ENCODE results near the gene SH3GL1.

The SH3GL1 gene

DNA sequence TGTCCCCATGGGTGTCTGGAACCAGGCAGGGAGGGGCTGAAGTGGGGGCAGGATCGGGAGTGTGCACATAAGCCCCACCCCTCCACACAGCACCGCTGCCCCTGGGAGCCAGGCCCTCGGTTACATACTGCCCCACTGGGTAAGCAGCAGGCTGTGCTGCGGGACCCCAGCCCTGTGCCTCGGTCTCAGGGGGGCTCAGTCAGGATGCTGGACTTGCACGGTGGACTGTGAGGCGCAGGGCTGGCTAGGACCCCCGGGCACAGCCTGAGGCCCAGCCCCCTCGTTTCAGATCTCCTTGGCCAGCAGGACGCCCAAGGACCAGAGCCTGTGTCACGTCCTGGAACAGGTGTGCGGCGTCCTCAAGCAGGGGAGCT, 40.7 kb downstream of the SH3GL1 start:
- no peak overlapping the region for H3K4me3 ChIP-seq (ENCODE audit: low read depth, low read length)
- TF ChIP-seq, protein P1, sequence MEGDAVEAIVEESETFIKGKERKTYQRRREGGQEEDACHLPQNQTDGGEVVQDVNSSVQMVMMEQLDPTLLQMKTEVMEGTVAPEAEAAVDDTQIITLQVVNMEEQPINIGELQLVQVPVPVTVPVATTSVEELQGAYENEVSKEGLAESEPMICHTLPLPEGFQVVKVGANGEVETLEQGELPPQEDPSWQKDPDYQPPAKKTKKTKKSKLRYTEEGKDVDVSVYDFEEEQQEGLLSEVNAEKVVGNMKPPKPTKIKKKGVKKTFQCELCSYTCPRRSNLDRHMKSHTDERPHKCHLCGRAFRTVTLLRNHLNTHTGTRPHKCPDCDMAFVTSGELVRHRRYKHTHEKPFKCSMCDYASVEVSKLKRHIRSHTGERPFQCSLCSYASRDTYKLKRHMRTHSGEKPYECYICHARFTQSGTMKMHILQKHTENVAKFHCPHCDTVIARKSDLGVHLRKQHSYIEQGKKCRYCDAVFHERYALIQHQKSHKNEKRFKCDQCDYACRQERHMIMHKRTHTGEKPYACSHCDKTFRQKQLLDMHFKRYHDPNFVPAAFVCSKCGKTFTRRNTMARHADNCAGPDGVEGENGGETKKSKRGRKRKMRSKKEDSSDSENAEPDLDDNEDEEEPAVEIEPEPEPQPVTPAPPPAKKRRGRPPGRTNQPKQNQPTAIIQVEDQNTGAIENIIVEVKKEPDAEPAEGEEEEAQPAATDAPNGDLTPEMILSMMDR (IDR thresholded peaks at IDR 0.05; ENCODE audit: insufficient read depth, low read depth, low read length, missing control alignments), result no peak

DNA sequence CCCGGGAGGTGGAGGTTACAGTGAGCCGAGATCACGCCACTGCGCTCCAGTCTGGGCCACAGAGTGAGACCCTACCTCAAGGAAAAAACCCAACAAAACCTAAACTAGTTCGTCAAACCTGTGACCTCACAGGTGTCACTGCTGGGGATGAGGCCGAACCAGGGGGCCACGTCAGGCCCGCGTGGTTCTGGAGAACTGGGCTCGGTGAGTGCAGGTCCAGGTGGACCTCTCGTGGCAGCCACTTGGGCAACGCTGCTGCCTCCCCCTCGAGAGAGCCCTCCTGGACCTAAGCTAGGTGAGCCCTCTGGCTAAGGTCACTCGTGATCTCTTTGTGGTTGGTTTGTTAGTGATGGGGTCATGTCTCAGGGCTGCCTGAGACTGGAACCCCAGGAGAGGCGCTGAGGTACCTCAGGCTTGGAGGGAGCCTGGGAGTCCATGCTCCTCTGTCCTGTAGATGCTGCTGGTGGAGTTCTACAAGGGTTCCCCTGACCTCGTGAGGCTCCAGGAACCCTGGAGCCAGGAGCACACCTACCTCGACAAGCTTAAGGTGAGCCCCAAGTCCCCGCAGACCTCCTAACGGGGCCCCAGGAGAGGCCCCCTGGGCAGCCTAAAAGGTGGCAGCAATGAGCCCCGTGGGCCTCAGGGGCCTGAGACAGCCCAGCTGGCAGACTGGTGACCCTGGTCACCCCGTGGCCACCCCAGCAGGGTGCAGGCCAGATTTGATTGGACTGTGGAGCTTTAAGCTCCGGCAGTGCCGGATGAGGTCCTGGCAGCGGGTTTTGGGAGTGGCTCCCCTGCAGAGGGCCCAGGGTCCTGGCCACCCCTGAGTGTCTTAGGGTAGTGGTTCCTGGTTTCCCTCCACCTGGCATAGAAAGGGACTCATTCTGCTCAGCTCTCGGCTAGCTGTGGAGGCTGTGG, 41.4 kb downstream of the SH3GL1 start:
- TF ChIP-seq, protein P1 (IDR thresholded peaks at IDR 0.05; ENCODE audit: insufficient read depth, low read depth, low read length, missing control alignments), result no peak
- no peak for DNase-seq (ENCODE audit: low read depth)
- no peak overlapping the region for H3K4me3 ChIP-seq (ENCODE audit: low read depth, low read length)

More for the DNA sequence above, 40.7 kb downstream of the SH3GL1 start:
- DNase-seq (ENCODE audit: low read depth), result no peak

DNA sequence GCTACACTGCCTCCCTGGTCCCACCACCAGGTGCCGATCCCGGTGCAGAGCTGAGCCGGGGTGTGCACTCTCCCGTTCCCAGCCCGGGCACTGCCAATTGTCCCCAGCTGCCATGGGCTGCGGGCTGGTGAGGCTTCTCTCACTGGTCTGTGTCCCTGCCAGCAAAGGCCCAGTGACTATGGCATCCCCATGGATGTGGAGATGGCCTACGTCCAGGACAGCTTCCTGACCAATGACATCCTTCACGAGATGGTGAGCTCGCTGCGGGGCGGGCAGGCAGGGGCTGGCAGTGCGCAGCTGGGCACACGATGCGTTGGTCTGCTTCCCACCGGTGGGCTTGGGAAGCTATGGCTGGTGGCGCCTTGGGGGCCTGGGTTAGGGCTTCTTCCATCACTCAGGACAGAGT, 42.4 kb downstream of the SH3GL1 start:
- TF ChIP-seq, protein P1 (IDR thresholded peaks at IDR 0.05; ENCODE audit: insufficient read depth, low read depth, low read length, missing control alignments), result no peak
- no peak for DNase-seq (ENCODE audit: low read depth)
- H3K4me3 ChIP-seq (ENCODE audit: low read depth, low read length), result no peak overlapping the region

DNA sequence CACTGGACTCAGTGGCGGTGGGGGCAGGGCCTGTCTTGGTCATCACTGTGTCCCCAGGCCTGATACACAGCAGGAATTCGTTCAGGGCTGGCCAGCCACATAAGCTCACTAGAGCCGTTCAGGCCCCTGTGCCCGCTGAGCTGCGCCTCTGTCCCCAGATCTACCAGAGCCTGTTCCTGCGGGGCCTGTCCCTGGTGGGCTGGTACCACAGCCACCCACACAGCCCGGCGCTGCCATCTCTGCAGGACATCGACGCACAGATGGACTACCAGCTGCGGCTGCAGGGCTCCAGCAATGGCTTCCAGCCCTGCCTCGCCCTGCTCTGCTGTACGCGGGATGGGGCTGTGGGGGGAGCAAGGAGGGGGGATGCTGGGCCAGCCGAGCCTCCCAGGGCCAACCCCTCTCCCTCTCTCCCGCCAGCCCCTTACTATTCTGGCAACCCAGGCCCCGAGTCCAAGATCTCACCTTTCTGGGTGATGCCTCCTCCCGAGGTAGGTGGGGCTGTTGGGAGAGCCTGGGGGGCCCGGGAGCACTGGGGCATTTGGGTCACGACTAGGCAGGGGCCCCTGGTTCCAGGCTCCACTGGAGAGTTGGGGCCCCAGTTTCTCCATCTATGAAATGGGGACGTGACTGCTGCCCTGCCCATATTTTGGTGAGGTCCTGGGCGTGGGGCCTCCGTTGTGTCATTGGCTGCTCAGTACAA, 43.1 kb downstream of the SH3GL1 start:
- TF ChIP-seq, protein P1 (IDR thresholded peaks at IDR 0.05; ENCODE audit: insufficient read depth, low read depth, low read length, missing control alignments), result no peak
- DNase-seq (ENCODE audit: low read depth), result no peak
- no peak overlapping the region for H3K4me3 ChIP-seq (ENCODE audit: low read depth, low read length)

DNA sequence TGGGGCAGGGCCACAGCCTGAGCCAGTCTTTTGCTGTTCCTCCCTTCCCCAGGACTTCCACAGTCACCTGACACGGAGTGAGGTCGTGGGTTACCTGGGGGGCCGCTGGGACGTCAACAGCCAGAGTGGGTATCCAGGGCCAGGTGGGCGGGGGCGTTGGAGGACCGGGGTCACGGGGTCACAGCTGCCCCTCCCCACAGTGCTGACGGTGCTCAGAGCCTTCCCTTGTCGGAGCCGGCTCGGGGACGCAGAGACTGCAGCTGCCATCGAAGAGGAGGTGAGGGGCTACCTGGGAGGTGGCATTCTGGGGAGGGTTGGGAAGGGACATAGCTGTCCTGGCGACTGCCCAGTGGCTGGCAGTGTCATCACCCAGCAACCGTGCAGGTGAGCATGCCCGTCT, 45.5 kb downstream of the SH3GL1 start:
- H3K4me3 ChIP-seq (ENCODE audit: low read depth, low read length), result no peak overlapping the region
- DNase-seq (ENCODE audit: low read depth), result no peak
- TF ChIP-seq, protein P1 (IDR thresholded peaks at IDR 0.05; ENCODE audit: insufficient read depth, low read depth, low read length, missing control alignments), result no peak

DNA sequence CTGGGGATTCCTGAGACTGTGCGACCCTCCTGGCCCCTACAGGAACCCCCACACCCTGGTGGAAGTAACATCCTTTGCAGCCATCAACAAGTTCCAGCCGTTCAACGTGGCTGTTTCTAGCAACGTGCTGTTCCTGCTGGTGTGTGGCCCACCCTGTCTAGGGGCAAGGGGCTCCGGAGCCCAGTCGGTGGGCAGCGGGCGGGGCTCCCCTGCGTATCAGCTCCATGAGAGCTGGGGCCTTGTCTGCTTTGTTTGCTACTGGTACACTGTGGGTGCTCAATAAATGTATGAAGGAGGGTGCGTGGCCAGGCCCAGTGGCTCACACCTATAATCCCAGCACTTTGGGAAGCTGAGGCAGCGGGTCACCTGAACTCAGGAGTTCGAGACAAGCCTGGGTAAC, 46.1 kb downstream of the SH3GL1 start:
- DNase-seq (ENCODE audit: low read depth), result no peak
- no peak overlapping the region for H3K4me3 ChIP-seq (ENCODE audit: low read depth, low read length)
- TF ChIP-seq, protein P1 (IDR thresholded peaks at IDR 0.05; ENCODE audit: insufficient read depth, low read depth, low read length, missing control alignments), result no peak

Measured in GM12865 (cell line).